ENCODE data around the gene DHCR7.

The DHCR7 gene

GRCh38 chr11:71446942-71447688 is 1.1 kb downstream of the DHCR7 start:
- no peak for DNase-seq (ENCODE audit: low spot score)
- no peak for TF ChIP-seq CTCF (IDR thresholded peaks at IDR 0.05; ENCODE audit: extremely low read depth, insufficient read depth, missing control alignments)
- in situ Hi-C loops (cut with MboI; ENCODE audit: low pct_unique_long_range_greater_than_20kb, low sequenced_read_pairs, unreplicated experiment), result no loop called here

- in situ Hi-C loops (cut with MboI; ENCODE audit: low pct_unique_long_range_greater_than_20kb, low sequenced_read_pairs, unreplicated experiment), result no loop called here
Measured at GRCh38 chr11:71446150-71446549, 2.0 kb downstream of the DHCR7 start.

GRCh38 chr11:71444811-71445210 is 3.4 kb downstream of the DHCR7 start:
- in situ Hi-C loops (cut with MboI; ENCODE audit: low pct_unique_long_range_greater_than_20kb, low sequenced_read_pairs, unreplicated experiment), result no loop called here
- no peak for DNase-seq (ENCODE audit: low spot score)
- TF ChIP-seq CTCF (IDR thresholded peaks at IDR 0.05; ENCODE audit: extremely low read depth, insufficient read depth, missing control alignments), result no peak

More at GRCh38 chr11:71446150-71446549, 2.0 kb downstream of the DHCR7 start:
- TF ChIP-seq CTCF (IDR thresholded peaks at IDR 0.05; ENCODE audit: extremely low read depth, insufficient read depth, missing control alignments), result no peak
- DNase-seq (ENCODE audit: low spot score), result no peak

- DNase-seq (ENCODE audit: low spot score), result no peak
- in situ Hi-C loops (cut with MboI; ENCODE audit: low pct_unique_long_range_greater_than_20kb, low sequenced_read_pairs, unreplicated experiment), result no loop called here
- TF ChIP-seq CTCF (IDR thresholded peaks at IDR 0.05; ENCODE audit: extremely low read depth, insufficient read depth, missing control alignments), result no peak
Measured at GRCh38 chr11:71443736-71444445, 4.3 kb downstream of the DHCR7 start.

GRCh38 chr11:71442880-71443279 is 5.3 kb downstream of the DHCR7 start:
- no peak for DNase-seq (ENCODE audit: low spot score)
- in situ Hi-C loops (cut with MboI; ENCODE audit: low pct_unique_long_range_greater_than_20kb, low sequenced_read_pairs, unreplicated experiment), result no loop called here
- TF ChIP-seq CTCF (IDR thresholded peaks at IDR 0.05; ENCODE audit: extremely low read depth, insufficient read depth, missing control alignments), result no peak

- DNase-seq (ENCODE audit: low spot score), result no peak
- TF ChIP-seq CTCF (IDR thresholded peaks at IDR 0.05; ENCODE audit: extremely low read depth, insufficient read depth, missing control alignments), result no peak
- in situ Hi-C loops (cut with MboI; ENCODE audit: low pct_unique_long_range_greater_than_20kb, low sequenced_read_pairs, unreplicated experiment), result no loop called here
Measured at GRCh38 chr11:71442123-71442522, 6.1 kb downstream of the DHCR7 start.

All from GM13977 (cell line).